CD4-positive, alpha-beta T cell treated with Interleukin-12 subunit alpha and Interleukin-12 subunit beta, for 1 hour (primary cell): ENCODE measurements around the gene ATAD3A.
"Not testable (repeated sequence)": the region's sequence is repeated elsewhere in the genome, so short reads cannot be mapped to it uniquely, and the experiment has no call there.

Experiments
- DNase-seq: peaks from one replicate; pipeline ENCODE4 v3.0.0-alpha.2; 2020

ATAD3A gene

GRCh38 chr1:1540818-1541628 lies 29.1 kb downstream of the ATAD3A start:
- no peak for DNase-seq

- no peak for DNase-seq
Measured at GRCh38 chr1:1541956-1542765, 30.2 kb downstream of the ATAD3A start.

GRCh38 chr1:1542766-1543705 lies 31.1 kb downstream of the ATAD3A start:
- no peak for DNase-seq

GRCh38 chr1:1543706-1544099 lies 31.7 kb downstream of the ATAD3A start:
- no peak for DNase-seq

GRCh38 chr1:1544544-1544943 lies 32.6 kb downstream of the ATAD3A start:
- DNase-seq = no peak

GRCh38 chr1:1545946-1546737 lies 34.2 kb downstream of the ATAD3A start:
- DNase-seq = no peak

GRCh38 chr1:1547011-1547410 lies 35.0 kb downstream of the ATAD3A start:
- no peak for DNase-seq

GRCh38 chr1:1547476-1547875 lies 35.5 kb downstream of the ATAD3A start:
- DNase-seq = no peak

- DNase-seq = no peak
Measured at GRCh38 chr1:1548591-1548990, 36.6 kb downstream of the ATAD3A start.

- DNase-seq = no peak
Measured at GRCh38 chr1:1550087-1550486, 38.1 kb downstream of the ATAD3A start.

GRCh38 chr1:1550591-1551432 lies 38.9 kb downstream of the ATAD3A start:
- no peak for DNase-seq

- DNase-seq = no peak
Measured at GRCh38 chr1:1551524-1552262, 39.7 kb downstream of the ATAD3A start.

GRCh38 chr1:1552263-1552639 lies 40.3 kb downstream of the ATAD3A start:
- no peak for DNase-seq

- no peak for DNase-seq
Measured at GRCh38 chr1:1553821-1554494, 42.0 kb downstream of the ATAD3A start.

- no peak for DNase-seq
Measured at GRCh38 chr1:1554550-1554925, 42.6 kb downstream of the ATAD3A start.

GRCh38 chr1:1554926-1555915 lies 43.3 kb downstream of the ATAD3A start:
- DNase-seq = no peak

- DNase-seq = no peak
Measured at GRCh38 chr1:1556505-1556904, 44.5 kb downstream of the ATAD3A start.

GRCh38 chr1:1556961-1557360 lies 45.0 kb downstream of the ATAD3A start:
- not testable (repeated sequence) for DNase-seq

GRCh38 chr1:1557688-1558087 lies 45.7 kb downstream of the ATAD3A start:
- not testable (repeated sequence) for DNase-seq
